Stimulated activated CD8-positive, alpha-beta memory T cell treated with anti-CD3 and anti-CD28 coated beads, Interleukin-12 subunit alpha, Interleukin-12 subunit beta, amount 100 ng/mL, for 1 hour (primary cell): ENCODE measurements around the gene SETD1A.
A peak's percentile ranks its signal among the peaks of the same experiment; 100 is the strongest.

Experiments used
- DNase-seq: peaks from one replicate; pipeline ENCODE4 v3.0.0-alpha.2; 2020; ENCODE audit warnings: low read depth

SETD1A gene

GRCh38 chr16:30957456-30958174 is at the start of gene SETD1A:
SETD1A (plus strand) TSS chr16:30957754; CDS start chr16:30958732, 978 bp downstream.
- peak; percentile 98 for DNase-seq

- no peak for DNase-seq
Observed at GRCh38 chr16:30910427-30911029, 47.0 kb upstream of the SETD1A start.

- no peak for DNase-seq
Observed at GRCh38 chr16:30912794-30913412, 44.7 kb upstream of the SETD1A start.

GRCh38 chr16:30914830-30915229 is 42.7 kb upstream of the SETD1A start:
- DNase-seq, result no peak

GRCh38 chr16:30918614-30919013 is 38.9 kb upstream of the SETD1A start:
- no peak for DNase-seq

GRCh38 chr16:30920891-30921290 is 36.7 kb upstream of the SETD1A start:
- DNase-seq, result no peak

- no peak for DNase-seq
Observed at GRCh38 chr16:30921459-30921747, 36.2 kb upstream of the SETD1A start.

GRCh38 chr16:30921748-30922419 is 35.7 kb upstream of the SETD1A start:
- peak; percentile 78 for DNase-seq

- peak; percentile 98 for DNase-seq
Observed at GRCh38 chr16:30922420-30922959, 35.1 kb upstream of the SETD1A start.

GRCh38 chr16:30922960-30923535 is 34.5 kb upstream of the SETD1A start:
- DNase-seq, result peak; percentile 90

- DNase-seq, result no peak
Observed at GRCh38 chr16:30923554-30924075, 33.9 kb upstream of the SETD1A start, which contains the start of gene FBXL19. FBXL19 (plus strand) TSS chr16:30923572; CDS start chr16:30925755, 2,183 bp downstream.

GRCh38 chr16:30924076-30924912 is 33.3 kb upstream of the SETD1A start:
- DNase-seq, result no peak

GRCh38 chr16:30924913-30925631 is 32.5 kb upstream of the SETD1A start:
- no peak for DNase-seq

- no peak for DNase-seq
Observed at GRCh38 chr16:30925632-30925987, 31.9 kb upstream of the SETD1A start.

GRCh38 chr16:30925995-30926811 is 31.4 kb upstream of the SETD1A start:
- no peak for DNase-seq

GRCh38 chr16:30926937-30927788 is 30.4 kb upstream of the SETD1A start:
- DNase-seq, result no peak

- no peak for DNase-seq
Observed at GRCh38 chr16:30927789-30928378, 29.7 kb upstream of the SETD1A start.

- DNase-seq, result no peak
Observed at GRCh38 chr16:30928390-30928789, 29.2 kb upstream of the SETD1A start.
